ENCODE data around the gene SMCO3.
"Not testable (repeated sequence)": the region's sequence is repeated elsewhere in the genome, so short reads cannot be mapped to it uniquely, and the experiment has no call there.

The SMCO3 gene

GRCh38 chr12:14774074-14774905, 39.7 kb downstream of the SMCO3 start:
- peak; percentile 82 for DNase-seq

- DNase-seq, result no peak
Observed at GRCh38 chr12:14773685-14774073, 40.3 kb downstream of the SMCO3 start.

GRCh38 chr12:14772946-14773345, 41.0 kb downstream of the SMCO3 start:
- DNase-seq, result no peak

- no peak for DNase-seq
Observed at GRCh38 chr12:14771651-14772137, 42.3 kb downstream of the SMCO3 start.

GRCh38 chr12:14770496-14771461, 43.2 kb downstream of the SMCO3 start:
- peak; percentile 85 for DNase-seq

- DNase-seq, result peak; percentile 44
Observed at GRCh38 chr12:14769969-14770495, 44.0 kb downstream of the SMCO3 start.

GRCh38 chr12:14769466-14769968, 44.5 kb downstream of the SMCO3 start:
- DNase-seq, result no peak

GRCh38 chr12:14768823-14769405, 45.1 kb downstream of the SMCO3 start:
- DNase-seq, result no peak

GRCh38 chr12:14767617-14768016, 46.4 kb downstream of the SMCO3 start:
- no peak for DNase-seq

GRCh38 chr12:14766649-14767215, 47.2 kb downstream of the SMCO3 start:
- DNase-seq, result no peak

GRCh38 chr12:14766020-14766419, 48.0 kb downstream of the SMCO3 start:
- DNase-seq, result not testable (repeated sequence)

- no peak for DNase-seq
Observed at GRCh38 chr12:14765398-14765797, 48.6 kb downstream of the SMCO3 start.

- not testable (repeated sequence) for DNase-seq
Observed at GRCh38 chr12:14759711-14760280, 54.2 kb downstream of the SMCO3 start.

GRCh38 chr12:14756334-14757143, 57.4 kb downstream of the SMCO3 start:
- DNase-seq, result no peak

Data from T1000 (cell line).